Glomerular visceral epithelial cell (primary cell): ENCODE results near the gene CHST10.
"Not testable (repeated sequence)": the region's sequence is repeated elsewhere in the genome, so short reads cannot be mapped to it uniquely, and the experiment has no call there.

Experiments used
- DNase-seq: peaks from one replicate; pipeline ENCODE4 v3.0.0-alpha.2; 2016; ENCODE audit errors: extremely low spot score

CHST10 gene

GRCh38 chr2:100416935-100417710 lies at the start of gene CHST10:
TSS of gene CHST10 (minus strand) at chr2:100417668. CDS start at chr2:100406675, 10,993 bp downstream.
- DNase-seq, result peak; percentile 64

- no peak for DNase-seq
These were observed 43.5 kb upstream of the CHST10 start for GRCh38 chr2:100460904-100461530.

- DNase-seq, result not testable (repeated sequence)
These were observed 38.9 kb upstream of the CHST10 start for GRCh38 chr2:100456357-100456756.

- DNase-seq, result no peak
These were observed 36.4 kb upstream of the CHST10 start for GRCh38 chr2:100453853-100454252.

GRCh38 chr2:100451734-100452133 lies 34.3 kb upstream of the CHST10 start:
- no peak for DNase-seq

- no peak for DNase-seq
These were observed 33.6 kb upstream of the CHST10 start for GRCh38 chr2:100451092-100451491.

- no peak for DNase-seq
These were observed 29.2 kb upstream of the CHST10 start for GRCh38 chr2:100446696-100447095.

GRCh38 chr2:100437751-100438150 lies 20.3 kb upstream of the CHST10 start:
- DNase-seq, result no peak

GRCh38 chr2:100429726-100430125 lies 12.3 kb upstream of the CHST10 start:
- no peak for DNase-seq

- DNase-seq, result peak; percentile 35
These were observed 10.3 kb upstream of the CHST10 start for GRCh38 chr2:100427627-100428258.

GRCh38 chr2:100427111-100427510 lies 9.6 kb upstream of the CHST10 start:
- no peak for DNase-seq

- DNase-seq, result no peak
These were observed 8.9 kb upstream of the CHST10 start for GRCh38 chr2:100426384-100426720.

- DNase-seq, result no peak
These were observed 8.3 kb upstream of the CHST10 start for GRCh38 chr2:100425573-100426383.

GRCh38 chr2:100425107-100425506 lies 7.6 kb upstream of the CHST10 start:
- no peak for DNase-seq

- DNase-seq, result no peak
These were observed 6.9 kb upstream of the CHST10 start for GRCh38 chr2:100424277-100424875.

- DNase-seq, result no peak
These were observed 6.2 kb upstream of the CHST10 start for GRCh38 chr2:100423631-100424030.

- peak; percentile 33 for DNase-seq
These were observed 5.0 kb upstream of the CHST10 start for GRCh38 chr2:100422320-100423055.

- DNase-seq, result no peak
These were observed 2.4 kb upstream of the CHST10 start for GRCh38 chr2:100419915-100420314.

GRCh38 chr2:100418406-100418962 lies 1.0 kb upstream of the CHST10 start:
- DNase-seq, result no peak

GRCh38 chr2:100417711-100418124 lies 250 bp upstream of the CHST10 start:
- no peak for DNase-seq
